Epithelial cell of proximal tubule (primary cell): ENCODE results near the gene ANKRD40CL. TPM values are rescaled to one million over a fixed set of nuclear protein-coding genes. Genes with fewer than 3 reads are reported as not detected.

Source experiments
- DNase-seq: peaks from one replicate; pipeline ENCODE4 v3.0.0-alpha.2; 2011; ENCODE audit warnings: low read depth
- H3K4me3 ChIP-seq: 2 replicates; pipeline ENCODE4 v1.5.1; 2011; ENCODE audit warnings: low read depth, mild to moderate bottlenecking, low read length
- CTCF ChIP-seq: conservative IDR thresholded peaks from 2 replicates; pipeline ENCODE4 v1.5.1; 2012; ENCODE audit warnings: low read depth, mild to moderate bottlenecking, low read length
- total RNA-seq: library from RNA; depleted of rRNA; stranded (reverse); fragments of >200 nt; gene quantifications from 2 replicates; pipeline ENCODE4 v1.2.3, GENCODE V29; 2015

ANKRD40CL gene
- not detected in 2 replicates for total RNA-seq

- DNase-seq: no peak
- no peak within 1 kb of the TSS for H3K4me3 ChIP-seq
- TF ChIP-seq CTCF: no peak
Observed at GRCh38 chr17:50767446-50767845, at the start of gene ANKRD40CL. ANKRD40CL (minus strand) TSS chr17:50767518; CDS start chr17:50766913, 605 bp downstream.

- DNase-seq: no peak
- no peak overlapping the region for H3K4me3 ChIP-seq
- TF ChIP-seq CTCF: no peak
Observed at GRCh38 chr17:50816271-50816670, 49.0 kb upstream of the ANKRD40CL start.

GRCh38 chr17:50815400-50815799 lies 48.1 kb upstream of the ANKRD40CL start:
- no peak overlapping the region for H3K4me3 ChIP-seq
- TF ChIP-seq CTCF: no peak
- no peak for DNase-seq

- TF ChIP-seq CTCF: no peak
- H3K4me3 ChIP-seq: no peak overlapping the region
- no peak for DNase-seq
Observed at GRCh38 chr17:50813583-50813982, 46.3 kb upstream of the ANKRD40CL start.

GRCh38 chr17:50808888-50809287 lies 41.6 kb upstream of the ANKRD40CL start:
- no peak for DNase-seq
- TF ChIP-seq CTCF: no peak
- no peak overlapping the region for H3K4me3 ChIP-seq

GRCh38 chr17:50808413-50808812 lies 41.1 kb upstream of the ANKRD40CL start:
- no peak for TF ChIP-seq CTCF

GRCh38 chr17:50807675-50808074 lies 40.4 kb upstream of the ANKRD40CL start:
- DNase-seq: no peak
- H3K4me3 ChIP-seq: no peak overlapping the region
- no peak for TF ChIP-seq CTCF

More at GRCh38 chr17:50808413-50808812, 41.1 kb upstream of the ANKRD40CL start:
- DNase-seq: no peak
- no peak overlapping the region for H3K4me3 ChIP-seq
